T-cell (primary cell): ENCODE measurements around the gene KIF26A. TPM values are rescaled to one million over a fixed set of nuclear protein-coding genes. Genes with fewer than 3 reads are reported as not detected.
"Not testable (repeated sequence)": the region's sequence is repeated elsewhere in the genome, so short reads cannot be mapped to it uniquely, and the experiment has no call there.

Experiments used
- ATAC-seq, 4 experiments: fragments of 200-7000 bp in 3 of 4; fragments of 150-1000 bp in 1 of 4; cut with Tn5 transposase; replicated peaks in 1 of 4; 1 replicate in 3 of 4; 2 replicates in 1 of 4; pipeline ENCODE4 v1.10.0; 2021; ENCODE audit warnings: moderate library complexity in 3 of 4, mild to moderate bottlenecking in 2 of 4, moderate number of reproducible peaks in 1 of 4
- CTCF ChIA-PET, 2 donors: fragments of 300-600 bp; sonication (Branson Sonifier 250); formaldehyde crosslinking; loops; one replicate each; lab custom pipeline; 2022; ENCODE audit warnings: antibody characterized with exemption in 2 of 2; lab: Charles Lee
- POLR2A ChIA-PET, 2 donors: fragments of 300-600 bp; sonication (Branson Sonifier 250); formaldehyde crosslinking; loops; one replicate each; lab custom pipeline; 2022; ENCODE audit warnings: antibody characterized with exemption in 2 of 2; lab: Charles Lee
- DNase-seq, 35 experiments: peaks; one replicate each; pipeline versions ENCODE4 v3.0.0 to v3.0.0-alpha.2; 2013 to 2023
- H3K27ac ChIP-seq: one replicate; pipeline ENCODE4 v1.5.1; 2013; ENCODE audit warnings: low read length
- H3K27me3 ChIP-seq, 2 experiments: replicated peaks in 1 of 2; 1 replicate in 1 of 2; 2 replicates in 1 of 2; pipeline versions ENCODE4 v1.6.1 to v1.7.0; 2013; ENCODE audit warnings: low read length in 1 of 2, mixed read lengths in 1 of 2; ENCODE audit not compliant: control insufficient read depth in 2 of 2, insufficient read depth in 2 of 2; ENCODE audit errors: extremely low read depth in 1 of 2
- H3K36me3 ChIP-seq, 2 donors: 1 replicate in 1 of 2; 2 replicates in 1 of 2; pipeline versions ENCODE4 v1.6.1 to v1.7.0; 2013; ENCODE audit warnings: low read length in 1 of 2; ENCODE audit not compliant: control insufficient read depth in 2 of 2, insufficient read depth in 1 of 2; ENCODE audit errors: extremely low read depth in 1 of 2
- H3K4me1 ChIP-seq, 2 experiments: 1 replicate in 1 of 2; 2 replicates in 1 of 2; pipeline versions ENCODE4 v1.6.1 to v1.7.0; 2013; ENCODE audit warnings: low read length in 2 of 2, mixed read lengths in 1 of 2; ENCODE audit not compliant: insufficient read depth in 2 of 2, control insufficient read depth in 1 of 2; ENCODE audit errors: extremely low read depth in 1 of 2
- H3K4me3 ChIP-seq, 2 donors: 1 replicate in 1 of 2; 2 replicates in 1 of 2; pipeline versions ENCODE4 v1.5.1 to v1.7.0; 2013; ENCODE audit warnings: mild to moderate bottlenecking in 2 of 2, low read length in 1 of 2, moderate library complexity in 1 of 2; ENCODE audit not compliant: control insufficient read depth in 1 of 2; ENCODE audit errors: extremely low read depth in 1 of 2
- H3K9me3 ChIP-seq: 2 replicates; pipeline ENCODE4 v1.7.0; 2013
- H3K27ac Mint-ChIP-seq, 2 donors: one replicate each; pipeline ENCODE4 v1.8.0; 2020 to 2021; ENCODE audit warnings: mild to moderate bottlenecking in 2 of 2, mixed read lengths in 2 of 2
- H3K27me3 Mint-ChIP-seq, 2 donors: one replicate each; pipeline ENCODE4 v1.8.0; 2021 to 2022; ENCODE audit warnings: mixed read lengths in 2 of 2
- H3K36me3 Mint-ChIP-seq: one replicate; pipeline ENCODE4 v1.8.0; 2021; ENCODE audit warnings: mixed read lengths
- H3K4me1 Mint-ChIP-seq, 3 donors: one replicate each; pipeline ENCODE4 v1.8.0; 2020 to 2022; ENCODE audit warnings: mixed read lengths in 3 of 3, mild to moderate bottlenecking in 1 of 3
- H3K4me3 Mint-ChIP-seq, 3 donors: one replicate each; pipeline ENCODE4 v1.8.0; 2020 to 2022; ENCODE audit warnings: mild to moderate bottlenecking in 3 of 3, mixed read lengths in 3 of 3, moderate library complexity in 3 of 3
- H3K9me3 Mint-ChIP-seq, 3 donors: one replicate each; pipeline ENCODE4 v1.8.0; 2020 to 2022; ENCODE audit warnings: mixed read lengths in 3 of 3
- WGBS: methylation state at CpG from one replicate; pipeline ENCODE4 v1.1.5; 2013; ENCODE audit warnings: missing lambda C conversion rate; ENCODE audit not compliant: insufficient coverage; 5-methylcytosine and 5-hydroxymethylcytosine counted together
- total RNA-seq, 35 experiments: library from RNA in 6 of 35; stranded (reverse) in 6 of 35; fragments of 120-200 nt in 1 of 35; gene quantifications; one replicate each; pipeline versions ENCODE4 v1.2.1 to v1.2.4 and lab custom pipeline; 2013 to 2026

KIF26A gene
- total RNA-seq, 5 donors from 2014 or later (not counting 1 experiment from before 2014, with no cell fraction given): 0.07 to 1.6 (median 0.44) TPM

- H3K9me3 ChIP-seq, DNase-seq, H3K4me3 Mint-ChIP-seq, H3K36me3 ChIP-seq, H3K4me3 ChIP-seq, H3K27ac Mint-ChIP-seq, H3K4me1 Mint-ChIP-seq, ATAC-seq, CTCF ChIA-PET, H3K4me1 ChIP-seq, POLR2A ChIA-PET, H3K36me3 Mint-ChIP-seq, H3K9me3 Mint-ChIP-seq, H3K27ac ChIP-seq: not testable (repeated sequence)
- peaks cover 0 to 32% of the 10 kb centered on the region in 2 experiments for H3K27me3 ChIP-seq
- 93% methylated on average over 16 of the region's 21 CpGs for WGBS
- H3K27me3 Mint-ChIP-seq: peaks cover 8 to 11% of the 10 kb centered on the region in 2 donors
Observed at GRCh38 chr14:104208331-104208730, 69.9 kb downstream of the KIF26A start.

- H3K4me1 ChIP-seq, H3K4me3 Mint-ChIP-seq, H3K4me3 ChIP-seq, H3K9me3 Mint-ChIP-seq, H3K27ac ChIP-seq, H3K27ac Mint-ChIP-seq, POLR2A ChIA-PET, DNase-seq, H3K9me3 ChIP-seq, H3K36me3 Mint-ChIP-seq, H3K36me3 ChIP-seq, CTCF ChIA-PET, H3K4me1 Mint-ChIP-seq, ATAC-seq: not testable (repeated sequence)
- WGBS: 81% methylated on average over 7 of the region's 15 CpGs
- H3K27me3 Mint-ChIP-seq: peaks cover 12 to 13% of the 10 kb centered on the region in 2 donors
- peaks cover 0 to 37% of the 10 kb centered on the region in 2 experiments for H3K27me3 ChIP-seq
Observed at GRCh38 chr14:104209071-104209470, 70.7 kb downstream of the KIF26A start.

GRCh38 chr14:104209985-104210816 lies 71.8 kb downstream of the KIF26A start:
- Mint-ChIP-seq H3K27me3 (peaks cover 13 to 17% of the 10 kb centered on the region in 2 donors), H3K9me3 (no peaks in the 10 kb centered on the region), H3K36me3 (no peaks in the 10 kb centered on the region), H3K27ac (no peak overlapping the region), H3K4me1 (no peaks in the 10 kb centered on the region), H3K4me3 (no peak overlapping the region)
- ChIA-PET POLR2A (no interaction called here), CTCF (no interaction called here)
- H3K4me3 ChIP-seq: no peak overlapping the region
- WGBS: 77% methylated on average over 13 of the region's 21 CpGs
- ATAC-seq: no peak
- H3K9me3 ChIP-seq: no peaks in the 10 kb centered on the region
- no peaks in the 10 kb centered on the region for H3K36me3 ChIP-seq
- no peak overlapping the region for H3K27ac ChIP-seq
- H3K4me1 ChIP-seq: no peaks in the 10 kb centered on the region
- peaks cover 0 to 37% of the 10 kb centered on the region in 2 experiments for H3K27me3 ChIP-seq
- no peak for DNase-seq

GRCh38 chr14:104210817-104211195 lies 72.4 kb downstream of the KIF26A start:
- WGBS: 98% methylated on average over 8 of the region's 11 CpGs
- Mint-ChIP-seq H3K27ac (no peak overlapping the region), H3K4me1 (no peaks in the 10 kb centered on the region), H3K4me3 (no peak overlapping the region), H3K27me3 (peaks cover 13 to 17% of the 10 kb centered on the region in 2 donors), H3K9me3 (no peaks in the 10 kb centered on the region), H3K36me3 (no peaks in the 10 kb centered on the region)
- CTCF ChIA-PET: no interaction called here
- no peak for ATAC-seq
- Histone ChIP-seq H3K27me3 (peaks cover 0 to 36% of the 10 kb centered on the region in 2 experiments), H3K4me1 (no peaks in the 10 kb centered on the region), H3K27ac (no peak overlapping the region), H3K4me3 (no peak overlapping the region), H3K36me3 (no peaks in the 10 kb centered on the region), H3K9me3 (no peaks in the 10 kb centered on the region)
- POLR2A ChIA-PET: no interaction called here
- no peak for DNase-seq

GRCh38 chr14:104211215-104211614 lies 72.8 kb downstream of the KIF26A start:
- Mint-ChIP-seq H3K4me1 (no peaks in the 10 kb centered on the region), H3K36me3 (no peaks in the 10 kb centered on the region), H3K9me3 (no peaks in the 10 kb centered on the region), H3K27ac (no peak overlapping the region), H3K27me3 (peaks cover 13 to 17% of the 10 kb centered on the region in 2 donors), H3K4me3 (no peak overlapping the region)
- no peak overlapping the region for H3K4me3 ChIP-seq
- H3K36me3 ChIP-seq: no peaks in the 10 kb centered on the region
- ATAC-seq (no peak), DNase-seq (no peak)
- ChIA-PET CTCF (no interaction called here), POLR2A (no interaction called here)
- H3K9me3 ChIP-seq: no peaks in the 10 kb centered on the region
- 90% methylated on average over 7 of the region's 13 CpGs for WGBS
- no peaks in the 10 kb centered on the region for H3K4me1 ChIP-seq
- H3K27ac ChIP-seq: no peak overlapping the region
- H3K27me3 ChIP-seq: peaks cover 0 to 36% of the 10 kb centered on the region in 2 experiments

- Mint-ChIP-seq H3K27ac (no peak overlapping the region), H3K27me3 (peaks cover 13 to 17% of the 10 kb centered on the region in 2 donors), H3K4me3 (no peak overlapping the region), H3K9me3 (no peaks in the 10 kb centered on the region), H3K4me1 (no peaks in the 10 kb centered on the region), H3K36me3 (no peaks in the 10 kb centered on the region)
- no peaks in the 10 kb centered on the region for H3K36me3 ChIP-seq
- POLR2A ChIA-PET: no interaction called here
- no peak overlapping the region for H3K27ac ChIP-seq
- CTCF ChIA-PET: no interaction called here
- no peak overlapping the region for H3K4me3 ChIP-seq
- no peaks in the 10 kb centered on the region for H3K9me3 ChIP-seq
- H3K27me3 ChIP-seq: peaks cover 0 to 36% of the 10 kb centered on the region in 2 experiments
- DNase-seq (no peak), ATAC-seq (no peak)
- no peaks in the 10 kb centered on the region for H3K4me1 ChIP-seq
- 89% methylated on average over 9 of the region's 9 CpGs for WGBS
Observed at GRCh38 chr14:104211741-104212140, 73.4 kb downstream of the KIF26A start.
